ELF-1 (cell line): ENCODE results near the gene LGALS9B.
"Not testable (repeated sequence)": the region's sequence is repeated elsewhere in the genome, so short reads cannot be mapped to it uniquely, and the experiment has no call there.

Source experiments
- DNase-seq: peaks from one replicate; pipeline ENCODE4 v3.0.0-alpha.2; 2016; ENCODE audit warnings: low read depth, low spot score

LGALS9B gene

DNA sequence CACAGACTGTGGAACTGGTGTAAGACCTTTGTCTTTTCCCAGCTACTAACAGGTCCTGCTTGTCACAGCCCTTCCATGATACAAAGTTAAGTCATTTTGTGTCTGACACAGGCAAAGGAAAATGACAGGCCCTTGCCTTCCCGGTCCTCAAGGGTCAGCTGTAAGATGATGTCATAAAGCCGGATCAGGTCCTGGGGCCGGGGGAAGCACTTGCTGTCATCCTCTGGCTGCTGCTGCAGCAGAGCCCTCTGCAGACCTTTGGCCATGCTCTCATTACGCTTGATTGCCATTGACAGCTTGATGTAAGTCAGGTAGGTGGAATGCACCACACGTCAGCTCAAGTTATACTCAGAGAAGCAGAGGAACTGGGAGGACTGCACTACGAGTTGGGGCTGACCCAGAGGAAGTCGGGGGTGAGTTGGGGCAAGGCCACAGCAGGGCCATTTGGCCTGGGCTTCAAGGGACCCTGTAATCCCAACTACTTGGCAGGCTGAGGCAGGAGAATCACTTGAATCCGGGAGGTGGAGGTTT lies 50.9 kb downstream of the LGALS9B start:
- DNase-seq, result not testable (repeated sequence)

DNA sequence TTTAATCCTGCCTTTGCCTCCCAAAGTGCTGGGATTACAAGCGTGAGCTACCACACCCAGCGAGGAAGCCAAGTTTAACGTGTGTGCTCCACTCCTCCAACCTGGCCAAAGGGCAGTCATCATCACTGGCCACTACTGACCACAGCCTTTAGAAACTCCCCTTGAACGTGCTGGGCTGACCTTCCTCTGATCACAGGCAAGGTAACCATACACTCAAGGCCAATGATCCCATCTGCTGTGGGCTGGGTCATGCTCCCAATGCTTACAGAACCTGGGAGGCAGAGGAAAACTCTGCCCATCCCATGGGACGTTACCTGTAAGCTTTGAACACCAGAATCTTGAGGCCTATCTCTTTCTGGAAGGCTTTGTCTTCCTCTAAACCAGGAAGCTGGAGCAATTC lies 51.9 kb downstream of the LGALS9B start:
- not testable (repeated sequence) for DNase-seq

DNA sequence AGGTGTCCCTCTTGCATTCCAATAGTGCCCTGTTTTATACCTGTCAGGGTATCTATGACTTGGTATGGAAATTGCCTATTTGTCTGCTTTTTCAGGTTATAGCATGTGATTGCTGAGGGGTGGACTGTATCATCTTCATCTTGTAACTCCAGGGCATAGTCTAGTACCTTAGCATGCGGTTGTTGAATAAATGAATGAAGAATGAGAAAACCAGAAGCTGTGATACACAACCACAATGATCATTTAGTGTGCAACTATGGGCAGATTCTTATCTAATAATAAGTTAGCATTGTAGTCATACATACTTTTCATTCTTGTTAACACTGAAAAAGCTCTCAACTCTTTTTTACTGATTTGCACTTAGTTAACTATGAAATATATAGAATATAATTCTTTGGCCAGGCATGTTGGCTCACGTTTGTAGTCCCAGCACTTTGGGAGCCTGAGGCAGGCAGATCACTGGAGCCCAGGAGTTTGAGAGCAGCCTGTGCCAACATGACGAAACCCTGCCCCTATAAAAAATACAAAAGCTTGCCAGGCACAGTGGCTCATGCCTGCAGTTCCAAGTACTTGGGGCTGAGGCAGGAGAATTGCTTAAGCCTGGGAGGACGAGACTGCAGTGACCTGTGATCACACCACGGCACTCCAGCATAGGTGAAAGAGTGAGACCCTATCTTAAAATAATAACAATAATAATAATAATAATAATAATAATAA lies 65.9 kb downstream of the LGALS9B start:
- DNase-seq, result not testable (repeated sequence)

DNA sequence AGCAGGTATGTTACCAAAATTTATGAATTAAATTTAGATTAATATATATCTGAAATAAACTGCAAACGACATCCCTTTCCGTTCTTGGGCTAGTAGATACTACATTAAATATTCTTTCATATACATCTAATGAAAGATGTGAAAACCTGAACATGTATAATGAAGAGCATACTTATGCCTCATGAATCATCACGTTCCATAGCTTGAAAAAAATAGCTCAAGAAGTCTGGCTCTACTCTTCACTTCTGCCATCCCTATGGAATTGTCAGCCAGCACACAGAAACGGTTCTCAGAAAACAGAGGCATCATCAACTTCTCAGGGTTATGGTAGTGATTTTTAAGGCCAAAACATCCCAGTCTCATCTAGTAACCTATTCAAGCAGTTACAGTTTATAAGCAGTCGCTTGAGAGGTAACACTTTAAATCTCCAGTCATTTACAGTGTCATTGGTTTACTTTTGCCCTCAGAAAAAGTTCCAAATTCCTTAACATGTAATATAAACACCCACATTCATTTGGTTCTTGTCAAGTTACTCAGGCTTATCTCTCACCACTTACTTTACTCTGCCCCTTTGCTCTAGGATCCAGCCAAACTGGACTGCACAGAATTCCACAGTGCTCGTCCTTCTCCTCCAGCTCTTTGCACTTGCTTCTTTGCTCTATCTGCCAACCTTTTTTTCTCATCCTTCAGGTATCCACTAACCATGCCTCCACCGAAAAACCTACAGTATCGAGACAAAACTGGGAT lies 66.6 kb downstream of the LGALS9B start:
- not testable (repeated sequence) for DNase-seq
